ENCODE measurements around the gene GOPC. TPM values are rescaled to one million over a fixed set of nuclear protein-coding genes. Genes with fewer than 3 reads are reported as not detected.

The GOPC gene
- total and polyA plus RNA-seq, 2 experiments from 2014 or later = 15.5 to 26.4 TPM

- no peak for TF ChIP-seq ZNF462 (CRISPR knock-in tag; IDR thresholded peaks at IDR 0.05)
- no peak for TF ChIP-seq CTCF (conservative IDR thresholded peaks at IDR 0.05; ENCODE audit: low read depth in 2 of 2)
- TF ChIP-seq POLR2AphosphoS5 (IDR thresholded peaks at IDR 0.05; ENCODE audit: low read depth) = no peak
Measured at GRCh38 chr6:117530467-117531242, 71.7 kb downstream of the GOPC start (continued).

GRCh38 chr6:117525607-117526006, 76.7 kb downstream of the GOPC start:
- Mint-ChIP-seq H3K4me3 (no peak overlapping the region), H3K9me3 (no peaks in the 10 kb centered on the region), H3K36me3 (ENCODE audit: low read depth) (no peaks in the 10 kb centered on the region), H3K27ac (no peak overlapping the region), H3K4me1 (peaks cover 5% of the 10 kb centered on the region; the same call in 2 of the 3 replicates), H3K27me3 (ENCODE audit: insufficient read depth, low read depth, poor library complexity) (no peaks in the 10 kb centered on the region)
- Histone ChIP-seq H3K4me3 (no peak overlapping the region), H3K4me1 (ENCODE audit: insufficient read depth) (peaks cover 7% of the 10 kb centered on the region; the same call in 1 of the 2 replicates), H2AFZ (no peak overlapping the region), H3K36me3 (ENCODE audit: insufficient read depth) (no peaks in the 10 kb centered on the region), H3K27ac (ENCODE audit: low read depth) (no peak overlapping the region), H3K79me2 (replicated peaks; ENCODE audit: insufficient read depth) (no peaks in the 10 kb centered on the region), H3K27me3 (ENCODE audit: insufficient read depth) (no peaks in the 10 kb centered on the region), H3K4me2 (peak overlapping the region; percentile 41), H3F3A (replicated peaks; ENCODE audit: low read depth) (no peaks in the 10 kb centered on the region), H4K20me1 (replicated peaks; ENCODE audit: insufficient read depth) (no peaks in the 10 kb centered on the region), H3K9me2 (ENCODE audit: insufficient read depth) (no peaks in the 10 kb centered on the region)
- no peak for TF ChIP-seq EZH2 (IDR thresholded peaks at IDR 0.05; ENCODE audit: low read depth, unreplicated experiment)
- TF ChIP-seq EZH2phosphoT487 (IDR thresholded peaks at IDR 0.05; ENCODE audit: unreplicated experiment) = no peak
- TF ChIP-seq NANOG (IDR thresholded peaks at IDR 0.05; ENCODE audit: borderline replicate concordance) = no peak
- TF ChIP-seq JUNB (IDR thresholded peaks at IDR 0.05; ENCODE audit: unreplicated experiment) = no peak
- TF ChIP-seq STAT1 (IDR thresholded peaks at IDR 0.05; ENCODE audit: unreplicated experiment) = no peak
- no peak for TF ChIP-seq ZNF114 (CRISPR knock-in tag; IDR thresholded peaks at IDR 0.05)
- ATAC-seq (no peak), DNase-seq (ENCODE audit: low spot score) (no peak)
